HepG2 (cell line): ENCODE results near the gene CNTRL. TPM values are rescaled to one million over a fixed set of nuclear protein-coding genes. Genes with fewer than 3 reads are reported as not detected.

Experiments
- ATAC-seq: fragments of 200-7000 bp; cut with Tn5 transposase; 3 replicates; pipeline ENCODE4 v1.9.1; 2020; ENCODE audit warnings: mild to moderate bottlenecking, moderate library complexity
- BruUV-seq: library from RNA; stranded (reverse); fragments of 400-500 nt; replicated peaks from 2 replicates; lab custom pipeline; 2021; lab: Mats Ljungman, UMichigan
- CTCF ChIA-PET: fragments of 300-600 bp; formaldehyde crosslinking; extraction: SDS; loops from one replicate; lab custom pipeline; 2021; ENCODE audit warnings: low total read pairs, inconsistent platforms, low intra/inter-chr PET ratio; lab: Yijun Ruan, JAX
- POLR2A ChIA-PET: fragments of 350-600 bp; sonication (Branson Sonifier 250); formaldehyde crosslinking; loops from one replicate; lab custom pipeline; 2020; ENCODE audit warnings: antibody characterized with exemption, inconsistent platforms; lab: Yijun Ruan, JAX
- DNase-seq: peaks from one replicate; pipeline ENCODE4 v3.0.0-alpha.2; 2015; ENCODE audit warnings: low spot score
- FAIRE-seq: peaks from 3 replicates; lab custom pipeline; 2011; peaks lifted over from hg19 to GRCh38; lab: Jason Lieb, UNC
- H2AFZ ChIP-seq: one replicate; pipeline ENCODE4 v1.6.1; 2011; ENCODE audit warnings: low read length, inconsistent platforms
- H3K27ac ChIP-seq: fragments of 300-600 bp; 3 replicates; pipeline ENCODE4 v1.8.0; 2011; ENCODE audit warnings: mixed run types, mild to moderate bottlenecking, mixed read lengths, low read length, inconsistent platforms; ENCODE audit not compliant: insufficient read depth; ENCODE audit errors: extremely low read length
- H3K27me3 ChIP-seq, 2 experiments: fragments of 200-600 bp in 1 of 2; 2 replicates in 1 of 2; 3 replicates in 1 of 2; pipeline versions ENCODE4 v1.6.0 to v1.8.0; 2011; ENCODE audit warnings: low read length in 2 of 2, mild to moderate bottlenecking in 2 of 2, moderate library complexity in 2 of 2, inconsistent platforms in 1 of 2; ENCODE audit not compliant: insufficient read depth in 2 of 2, control insufficient read depth in 1 of 2
- H3K36me3 ChIP-seq, 2 experiments: fragments of 200-600 bp in 1 of 2; replicated peaks in 1 of 2; 2 replicates in 1 of 2; 3 replicates in 1 of 2; pipeline versions ENCODE4 v1.5.1 to v1.8.0; 2011; ENCODE audit warnings: low read length in 2 of 2, inconsistent platforms in 1 of 2; ENCODE audit not compliant: insufficient read depth in 2 of 2, control insufficient read depth in 1 of 2
- H3K4me1 ChIP-seq: 2 replicates; pipeline ENCODE4 v1.5.1; 2012; ENCODE audit warnings: low read length, inconsistent platforms; ENCODE audit not compliant: insufficient read depth
- H3K4me2 ChIP-seq: 2 replicates; pipeline ENCODE4 v1.6.0; 2011; ENCODE audit warnings: low read depth, low read length, inconsistent platforms
- H3K4me3 ChIP-seq, 3 experiments: fragments of 200-600 bp in 1 of 3; sonication (generic), shearing (Covaris generic) in 1 of 3; replicated peaks in 1 of 3; 2 replicates each; pipeline ENCODE4 v1.5.1; 2011 to 2016; ENCODE audit warnings: low read length in 3 of 3, inconsistent platforms in 2 of 3, low read depth in 2 of 3, mild to moderate bottlenecking in 2 of 3, control low read depth in 1 of 3, mixed read lengths in 1 of 3; ENCODE audit not compliant: insufficient read depth in 1 of 3
- H3K79me2 ChIP-seq: one replicate; pipeline ENCODE4 v1.6.1; 2011; ENCODE audit warnings: low read length, inconsistent platforms; ENCODE audit not compliant: insufficient read depth
- H3K9ac ChIP-seq: 2 replicates; pipeline ENCODE4 v1.6.0; 2011; ENCODE audit warnings: mild to moderate bottlenecking, low read depth, low read length, inconsistent platforms; ENCODE audit not compliant: insufficient read depth
- H3K9me3 ChIP-seq: 2 replicates; pipeline ENCODE4 v1.5.1; 2012; ENCODE audit warnings: mild to moderate bottlenecking, low read length
- H4K20me1 ChIP-seq: 2 replicates; pipeline ENCODE4 v1.6.0; 2011; ENCODE audit warnings: inconsistent platforms, mild to moderate bottlenecking, low read length, moderate library complexity; ENCODE audit not compliant: insufficient read depth
- FIP1L1 ChIP-seq: fragments of 200-400 bp; formaldehyde crosslinking; IDR thresholded peaks from 2 replicates; pipeline ENCODE4 v1.6.1; 2018; ENCODE audit warnings: low read depth, mild to moderate bottlenecking, low read length, moderate library complexity, borderline replicate concordance; ENCODE audit not compliant: insufficient read depth
- FOSL1 ChIP-seq: sonication (generic); formaldehyde crosslinking; IDR thresholded peaks from 2 replicates; pipeline ENCODE4 v1.9.0; 2021; ENCODE audit warnings: missing genetic modification reagents, borderline replicate concordance
- MTF1 ChIP-seq: sonication (generic); formaldehyde crosslinking; IDR thresholded peaks from 2 replicates; pipeline ENCODE4 v1.5.0; 2020; ENCODE audit warnings: missing genetic modification reagents
- NCOA2 ChIP-seq: sonication (generic); formaldehyde crosslinking; IDR thresholded peaks from 2 replicates; pipeline ENCODE4 v1.8.0; 2022; ENCODE audit warnings: inconsistent platforms
- PHF8 ChIP-seq: sonication (generic); formaldehyde crosslinking; IDR thresholded peaks from 2 replicates; pipeline ENCODE4 v1.5.0; 2020; ENCODE audit warnings: missing genetic modification reagents
- RAD21 ChIP-seq: fragments of 450-650 bp; formaldehyde crosslinking; IDR thresholded peaks from 2 replicates; pipeline ENCODE4 v1.5.0; 2020; ENCODE audit warnings: mild to moderate bottlenecking
- RFXAP ChIP-seq: sonication (generic); formaldehyde crosslinking; IDR thresholded peaks from 2 replicates; pipeline ENCODE4 v1.4.0; 2020; ENCODE audit warnings: missing genetic modification reagents, borderline replicate concordance
- SKIL ChIP-seq: sonication (generic); formaldehyde crosslinking; IDR thresholded peaks from 2 replicates; pipeline ENCODE4 v1.8.0; 2022; ENCODE audit warnings: missing genetic modification reagents, mild to moderate bottlenecking, moderate library complexity, borderline replicate concordance
- SOX6 ChIP-seq, 2 experiments: fragments of 450-650 bp in 1 of 2; sonication (generic) in 1 of 2; formaldehyde crosslinking in 1 of 2; IDR thresholded peaks; 2 replicates each; pipeline versions ENCODE4 v1.4.0 to v1.6.1; 2017 to 2020; ENCODE audit warnings: antibody characterized with exemption in 1 of 2, mild to moderate bottlenecking in 1 of 2, missing genetic modification reagents in 1 of 2
- ZNF10 ChIP-seq: sonication (generic); formaldehyde crosslinking; IDR thresholded peaks from 2 replicates; pipeline ENCODE4 v1.4.0; 2020; ENCODE audit warnings: mild to moderate bottlenecking, low read depth, missing genetic modification reagents, borderline replicate concordance
- ZNF468 ChIP-seq: sonication (generic); formaldehyde crosslinking; IDR thresholded peaks from 2 replicates; pipeline ENCODE4 v1.8.0; 2022; ENCODE audit warnings: mild to moderate bottlenecking, moderate library complexity, missing genetic modification reagents
- ZNF660 ChIP-seq: sonication (generic); formaldehyde crosslinking; IDR thresholded peaks from 2 replicates; pipeline ENCODE4 v1.5.1; 2020; ENCODE audit warnings: mild to moderate bottlenecking, low read depth, missing genetic modification reagents, borderline replicate concordance
- ZNF841 ChIP-seq: sonication (generic); formaldehyde crosslinking; IDR thresholded peaks from 2 replicates; pipeline ENCODE4 v1.8.1; 2023; ENCODE audit warnings: missing genetic modification reagents, borderline replicate concordance
- WGBS: methylation state at CpG from one replicate; pipeline ENCODE4 v1.1.6; 2017; ENCODE audit warnings: low lambda C conversion rate; 5-methylcytosine and 5-hydroxymethylcytosine counted together
- in situ Hi-C: cut with HindIII; loops from 2 replicates; pipeline ENCODE4 v1.10.0; 2017; ENCODE audit warnings: low pct_unique_long_range_greater_than_20kb; ENCODE audit not compliant: extremely low pct_ligation_motif_present
- intact Hi-C: fragments of 100-400 bp; cut with micrococcal nuclease; formaldehyde crosslinking; loops from one replicate; pipeline ENCODE4 v1.10.0; 2022; ENCODE audit not compliant: unreplicated experiment
- polyA plus RNA-seq, 8 experiments: library from polyadenylated mRNA; depleted of rRNA in 3 of 8; stranded (reverse) in 7 of 8; unstranded in 1 of 8; fragments of >200 nt; fragmentation: Illumina TruSeq in 4 of 8; extraction: Trizol in 4 of 8; gene quantifications; 2 replicates each; pipeline versions ENCODE4 v1.2.1 to v1.2.3, GENCODE V29; 2011 to 2016; ENCODE audit warnings: low read depth in 4 of 8, missing spikeins in 1 of 8, mixed read lengths in 1 of 8; ENCODE audit not compliant: insufficient read depth in 1 of 8
- total RNA-seq, 5 experiments: library from RNA; depleted of rRNA; stranded (reverse); fragments of >200 nt; fragmentation: Illumina TruSeq; extraction: Trizol; gene quantifications; 2 replicates each; pipeline ENCODE4 v1.2.3, GENCODE V29; 2016; ENCODE audit warnings: low read depth in 1 of 5
- TF ChIP-seq, protein P1 (sequence below): sonication (generic); formaldehyde crosslinking; IDR thresholded peaks from 2 replicates; pipeline ENCODE4 v1.4.0; 2020; ENCODE audit warnings: mild to moderate bottlenecking, missing genetic modification reagents, borderline replicate concordance
- TF ChIP-seq, protein P2 (sequence below): sonication (generic); formaldehyde crosslinking; IDR thresholded peaks from 2 replicates; pipeline ENCODE4 v1.4.0; 2020; ENCODE audit warnings: low read depth, mild to moderate bottlenecking, missing genetic modification reagents
- TF ChIP-seq, protein P3 (sequence below): sonication (generic); formaldehyde crosslinking; IDR thresholded peaks from 2 replicates; pipeline ENCODE4 v1.5.0; 2020; ENCODE audit warnings: missing genetic modification reagents, mild to moderate bottlenecking, borderline replicate concordance

The CNTRL gene
- total and polyA plus RNA-seq, 2 of the 13 experiments (the other 11 are each of a cell fraction or from before 2014, with no cell fraction given), result 7.5 to 11.8 TPM

GRCh38 chr9:121200356-121200755, 125.6 kb downstream of the CNTRL start:
- Histone ChIP-seq H3K27ac (peak overlapping the region; percentile 81), H3K4me3 (peak overlapping the region; percentile 88 to 93 (median 91)), H3K4me1 (peaks cover 73% of the 10 kb centered on the region), H3K36me3 (no peaks in the 10 kb centered on the region), H3K27me3 (no peaks in the 10 kb centered on the region; a peak in 1 of 5 replicates), H3K4me2 (peak overlapping the region; percentile 89), H3K9ac (peak overlapping the region; percentile 91), H4K20me1 (peaks cover 54% of the 10 kb centered on the region), H3K9me3 (no peaks in the 10 kb centered on the region), H2AFZ (no peak overlapping the region), H3K79me2 (peaks cover 66% of the 10 kb centered on the region)
- WGBS, result 0% methylated on average over 4 of the region's 4 CpGs
- FAIRE-seq (no peak), DNase-seq (no peak), ATAC-seq (no peak)
- intact Hi-C loops, result no loop called here
- TSS peak; percentile 50 for BruUV-seq
- TF ChIP-seq RAD21 (no peak), ZNF660 (CRISPR knock-in tag) (no peak), ZNF841 (no peak), ZNF10 (no peak), NCOA2 (CRISPR knock-in tag) (no peak), FOSL1 (CRISPR knock-in tag) (no peak), RFXAP (no peak), SOX6 (IDR thresholded peaks at IDR 0.05) (no peak), SOX6 (CRISPR knock-in tag; IDR thresholded peaks at IDR 0.05) (no peak), SKIL (CRISPR knock-in tag) (no peak), PHF8 (CRISPR knock-in tag) (no peak), FIP1L1 (no peak), MTF1 (no peak), ZNF468 (CRISPR knock-in tag) (no peak)
- TF ChIP-seq, protein P1, sequence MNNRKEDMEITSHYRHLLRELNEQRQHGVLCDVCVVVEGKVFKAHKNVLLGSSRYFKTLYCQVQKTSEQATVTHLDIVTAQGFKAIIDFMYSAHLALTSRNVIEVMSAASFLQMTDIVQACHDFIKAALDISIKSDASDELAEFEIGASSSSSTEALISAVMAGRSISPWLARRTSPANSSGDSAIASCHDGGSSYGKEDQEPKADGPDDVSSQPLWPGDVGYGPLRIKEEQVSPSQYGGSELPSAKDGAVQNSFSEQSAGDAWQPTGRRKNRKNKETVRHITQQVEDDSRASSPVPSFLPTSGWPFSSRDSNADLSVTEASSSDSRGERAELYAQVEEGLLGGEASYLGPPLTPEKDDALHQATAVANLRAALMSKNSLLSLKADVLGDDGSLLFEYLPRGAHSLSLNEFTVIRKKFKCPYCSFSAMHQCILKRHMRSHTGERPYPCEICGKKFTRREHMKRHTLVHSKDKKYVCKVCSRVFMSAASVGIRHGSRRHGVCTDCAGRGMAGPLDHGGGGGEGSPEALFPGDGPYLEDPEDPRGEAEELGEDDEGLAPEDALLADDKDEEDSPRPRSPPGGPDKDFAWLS (CRISPR knock-in tag), result no peak
- TF ChIP-seq, protein P2, sequence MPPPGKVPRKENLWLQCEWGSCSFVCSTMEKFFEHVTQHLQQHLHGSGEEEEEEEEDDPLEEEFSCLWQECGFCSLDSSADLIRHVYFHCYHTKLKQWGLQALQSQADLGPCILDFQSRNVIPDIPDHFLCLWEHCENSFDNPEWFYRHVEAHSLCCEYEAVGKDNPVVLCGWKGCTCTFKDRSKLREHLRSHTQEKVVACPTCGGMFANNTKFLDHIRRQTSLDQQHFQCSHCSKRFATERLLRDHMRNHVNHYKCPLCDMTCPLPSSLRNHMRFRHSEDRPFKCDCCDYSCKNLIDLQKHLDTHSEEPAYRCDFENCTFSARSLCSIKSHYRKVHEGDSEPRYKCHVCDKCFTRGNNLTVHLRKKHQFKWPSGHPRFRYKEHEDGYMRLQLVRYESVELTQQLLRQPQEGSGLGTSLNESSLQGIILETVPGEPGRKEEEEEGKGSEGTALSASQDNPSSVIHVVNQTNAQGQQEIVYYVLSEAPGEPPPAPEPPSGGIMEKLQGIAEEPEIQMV (CRISPR knock-in tag), result no peak
- TF ChIP-seq, protein P3, sequence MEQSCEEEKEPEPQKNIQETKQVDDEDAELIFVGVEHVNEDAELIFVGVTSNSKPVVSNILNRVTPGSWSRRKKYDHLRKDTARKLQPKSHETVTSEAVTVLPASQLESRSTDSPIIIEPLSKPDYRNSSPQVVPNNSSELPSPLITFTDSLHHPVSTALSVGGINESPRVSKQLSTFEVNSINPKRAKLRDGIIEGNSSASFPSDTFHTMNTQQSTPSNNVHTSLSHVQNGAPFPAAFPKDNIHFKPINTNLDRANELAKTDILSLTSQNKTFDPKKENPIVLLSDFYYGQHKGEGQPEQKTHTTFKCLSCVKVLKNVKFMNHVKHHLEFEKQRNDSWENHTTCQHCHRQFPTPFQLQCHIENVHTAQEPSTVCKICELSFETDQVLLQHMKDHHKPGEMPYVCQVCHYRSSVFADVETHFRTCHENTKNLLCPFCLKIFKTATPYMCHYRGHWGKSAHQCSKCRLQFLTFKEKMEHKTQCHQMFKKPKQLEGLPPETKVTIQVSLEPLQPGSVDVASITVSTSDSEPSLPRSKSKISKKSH (CRISPR knock-in tag), result no peak
- ChIA-PET CTCF (no interaction called here), POLR2A (interaction anchor here (2.4 kb wide), 1 partner anchor 12 kb away, joined by 18 read pairs; no protein-coding TSS in a partner anchor)
- in situ Hi-C loops, result no loop called here
